Right ventricle myocardium superior (tissue), 1 donor: ENCODE measurements around the gene RAD51D. TPM values are rescaled to one million over a fixed set of nuclear protein-coding genes. Genes with fewer than 3 reads are reported as not detected.

Source experiments
- ATAC-seq: fragments of 200-7000 bp; cut with Tn5 transposase; one replicate; pipeline ENCODE4 v1.9.1; 2020; ENCODE audit warnings: mild to moderate bottlenecking; ENCODE audit not compliant: poor library complexity
- DNase-seq: peaks from one replicate; pipeline ENCODE4 v3.0.0-alpha.2; 2020
- intact Hi-C: fragments of 100-400 bp; cut with DNase I; formaldehyde crosslinking; loops from one replicate; pipeline ENCODE4 v1.11.2; 2022
- total RNA-seq: library from RNA; stranded (reverse); fragmentation: NEBNext Ultra II Directional; extraction: Animal tissue kit (Norgen Biotek cat#: 25700); gene quantifications from one replicate; pipeline ENCODE4 v1.2.1, GENCODE V29; 2021
- donor health status: DM: no; HTN: yes; CAD: no; lungs with severe emphysema.

The RAD51D gene
- total RNA-seq, 1 donor from 2014 or later = 4.4 TPM

GRCh38 chr17:35079547-35080423 is 39.9 kb downstream of the RAD51D start:
- no peak for DNase-seq
- no peak for ATAC-seq
- intact Hi-C loops = no loop called here

DNA sequence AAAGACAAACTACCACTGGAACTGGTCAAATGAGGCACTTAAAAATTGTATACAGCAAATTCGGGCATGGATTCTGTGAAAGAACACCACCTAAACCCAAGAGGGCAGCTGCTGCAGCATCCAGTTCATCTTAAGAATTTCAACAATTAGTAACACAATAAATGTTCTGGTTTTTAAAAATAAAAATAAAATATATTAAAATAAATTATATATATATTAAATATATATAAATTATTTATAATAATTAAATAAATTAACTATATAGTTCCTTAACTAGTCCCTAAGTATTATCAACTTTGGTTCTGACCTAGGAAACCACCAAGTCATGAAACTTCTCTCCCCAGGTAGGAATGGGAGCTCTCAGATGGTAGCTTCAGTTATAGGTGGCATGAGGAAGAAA is 42.8 kb downstream of the RAD51D start:
- no peak for ATAC-seq

GRCh38 chr17:35074711-35075707 is 44.7 kb downstream of the RAD51D start:
- DNase-seq = no peak
- ATAC-seq = no peak
- intact Hi-C loops = no loop called here

More for the DNA sequence above, 42.8 kb downstream of the RAD51D start:
- DNase-seq = no peak
- intact Hi-C loops = no loop called here

DNA sequence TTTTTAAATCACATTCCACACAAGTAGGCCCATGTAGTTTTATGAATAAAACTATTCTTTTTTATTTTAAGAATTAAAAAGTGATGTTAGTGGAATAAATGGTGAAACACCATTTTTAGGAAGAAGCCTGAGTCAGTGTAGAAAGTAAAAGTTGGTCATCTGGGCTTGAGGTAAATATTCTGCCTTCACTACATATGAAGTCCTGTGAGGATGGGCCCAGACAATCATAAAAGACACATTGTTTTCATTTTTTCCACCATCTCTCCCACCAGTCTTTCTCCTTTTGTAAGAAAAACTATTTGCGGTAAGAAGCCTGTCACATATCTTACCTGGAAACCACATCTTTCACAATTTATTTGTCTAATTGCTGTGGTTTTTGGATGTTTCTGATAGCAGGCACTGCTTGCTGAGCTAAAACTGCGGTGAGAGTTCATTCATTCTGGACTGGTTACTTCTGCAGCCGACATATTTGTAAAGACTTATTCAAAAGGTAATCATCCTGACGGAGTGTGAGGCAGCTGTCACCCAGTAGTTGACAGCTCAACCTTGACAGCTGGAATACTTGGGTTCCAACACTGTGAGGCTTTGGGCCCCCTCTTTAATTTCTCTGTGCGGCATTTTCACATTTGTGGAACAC is 45.6 kb downstream of the RAD51D start:
- intact Hi-C loops = no loop called here
- no peak for ATAC-seq
- DNase-seq = no peak

- DNase-seq = no peak
- ATAC-seq = no peak
- intact Hi-C loops = no loop called here
Measured at GRCh38 chr17:35073183-35073790, 46.4 kb downstream of the RAD51D start.

DNA sequence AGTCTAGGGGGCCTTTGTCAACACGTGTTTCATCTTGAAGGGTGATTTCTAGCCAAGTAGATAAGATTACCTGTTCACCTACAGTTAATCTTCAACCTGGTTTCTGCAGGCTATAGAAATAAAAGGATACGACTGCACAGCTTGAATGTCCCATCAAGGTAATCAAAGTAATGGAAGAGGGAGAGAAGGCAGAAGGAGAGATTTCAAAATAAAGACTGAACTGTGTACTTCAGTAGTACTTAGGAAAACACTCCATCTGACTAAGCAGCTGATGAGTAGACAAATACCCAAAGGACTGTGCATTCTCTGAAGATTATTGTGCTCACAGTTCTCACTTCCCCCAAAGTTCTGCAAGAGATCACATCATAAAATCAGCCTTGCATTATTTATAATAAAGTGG is 50.3 kb downstream of the RAD51D start:
- no peak for ATAC-seq
- no peak for DNase-seq
- intact Hi-C loops = no loop called here

- no peak for ATAC-seq
- no peak for DNase-seq
Measured at GRCh38 chr17:35068249-35068648, 51.4 kb downstream of the RAD51D start.

DNA sequence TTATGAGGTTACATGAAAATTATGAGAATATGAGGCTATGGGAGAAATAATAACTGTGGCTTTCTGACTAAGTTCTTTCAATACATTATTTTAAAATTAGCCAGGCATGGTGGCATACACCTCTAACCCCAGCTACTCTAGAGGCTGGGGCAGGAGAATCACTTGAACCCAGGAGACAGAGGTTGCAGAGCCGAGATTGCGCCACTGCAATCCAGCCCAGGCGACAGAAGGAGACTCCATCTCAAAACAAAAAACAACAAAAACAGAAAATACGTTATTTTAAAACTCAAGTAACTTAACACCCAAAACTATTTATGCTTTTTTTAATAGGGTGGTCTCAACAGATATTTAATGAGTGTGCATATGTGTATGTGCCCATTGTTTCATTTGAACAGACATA is 53.8 kb downstream of the RAD51D start:
- DNase-seq = no peak
- ATAC-seq = no peak
- intact Hi-C loops = no loop called here

More at GRCh38 chr17:35068249-35068648, 51.4 kb downstream of the RAD51D start:
- intact Hi-C loops = no loop called here

DNA sequence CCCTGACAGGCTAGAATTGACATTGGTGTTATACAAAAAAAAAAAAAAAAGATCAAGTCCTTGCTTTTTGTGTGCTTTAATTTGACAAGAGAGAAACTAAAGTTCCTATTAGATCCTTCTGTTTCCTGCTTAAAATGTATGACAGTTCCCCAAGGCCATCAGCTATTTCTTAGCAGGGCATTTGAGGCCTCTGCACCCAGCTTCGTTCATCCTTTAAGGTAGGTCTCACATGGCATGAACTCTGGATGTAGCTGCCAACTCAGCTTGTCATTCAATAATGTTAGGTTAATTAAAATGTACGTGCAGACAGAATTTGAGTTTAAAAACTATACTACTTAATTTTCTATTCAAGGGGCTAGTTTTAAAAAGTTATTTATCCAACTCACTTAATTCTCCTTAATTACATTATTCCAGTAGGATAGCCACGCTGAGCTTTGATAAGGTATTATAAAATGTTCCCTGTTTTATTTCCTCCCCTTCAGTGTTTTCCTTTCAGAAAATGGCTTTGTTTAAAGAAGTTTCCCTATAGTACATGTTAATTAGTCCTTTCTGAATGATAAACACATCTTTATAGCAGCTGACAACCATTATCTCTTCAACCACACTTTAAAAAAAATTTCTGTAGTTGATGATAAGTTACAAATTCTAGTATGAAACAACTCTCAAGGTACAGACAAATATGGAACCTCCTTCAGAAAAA is 55.0 kb downstream of the RAD51D start:
- no peak for ATAC-seq
- DNase-seq = no peak
- intact Hi-C loops = no loop called here

DNA sequence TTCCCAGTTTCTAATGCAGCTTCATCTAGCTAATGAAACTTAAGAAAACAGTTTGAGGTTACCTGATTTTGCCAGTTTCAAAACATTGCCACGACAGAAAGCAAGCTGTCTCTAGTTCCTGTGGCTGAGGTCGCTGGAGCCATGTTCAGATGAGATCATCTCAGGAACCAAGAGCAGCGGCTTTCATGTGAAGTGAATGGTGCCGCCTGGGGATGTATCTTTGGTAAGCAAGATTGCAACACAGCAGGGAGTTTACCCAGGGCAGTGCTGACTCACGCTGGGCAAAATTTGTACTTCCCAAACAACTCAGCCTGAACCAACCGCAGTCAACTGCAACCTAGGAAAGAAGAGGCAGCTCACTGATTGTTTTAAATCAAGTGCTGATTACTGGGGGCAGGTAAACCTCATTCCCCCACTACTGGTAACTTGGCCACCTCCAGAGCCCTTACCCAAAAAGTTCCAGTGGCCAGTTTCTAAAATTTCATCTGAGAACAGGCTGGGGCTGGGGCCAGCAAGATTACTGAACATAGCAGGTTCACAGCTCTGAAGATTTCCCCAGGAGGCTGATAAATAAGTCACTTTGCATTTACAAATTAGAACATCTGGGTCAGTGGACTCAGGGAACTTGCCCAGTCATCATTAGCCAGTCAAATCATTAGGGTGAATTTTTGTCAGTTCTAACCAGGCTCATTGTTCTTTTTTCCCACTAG is 56.0 kb downstream of the RAD51D start, which contains the start of gene RFFL:
Gene RFFL, minus strand, starts transcription at position 194 of the 710 bp plus-strand sequence. CDS start 37,154 bp downstream, outside the sequence.
- intact Hi-C loops = no loop called here
- ATAC-seq (peak; percentile 99), DNase-seq (peak; percentile 85)

- ATAC-seq (no peak), DNase-seq (no peak)
- intact Hi-C loops = no loop called here
Measured at GRCh38 chr17:35062308-35062707, 57.4 kb downstream of the RAD51D start.

DNA sequence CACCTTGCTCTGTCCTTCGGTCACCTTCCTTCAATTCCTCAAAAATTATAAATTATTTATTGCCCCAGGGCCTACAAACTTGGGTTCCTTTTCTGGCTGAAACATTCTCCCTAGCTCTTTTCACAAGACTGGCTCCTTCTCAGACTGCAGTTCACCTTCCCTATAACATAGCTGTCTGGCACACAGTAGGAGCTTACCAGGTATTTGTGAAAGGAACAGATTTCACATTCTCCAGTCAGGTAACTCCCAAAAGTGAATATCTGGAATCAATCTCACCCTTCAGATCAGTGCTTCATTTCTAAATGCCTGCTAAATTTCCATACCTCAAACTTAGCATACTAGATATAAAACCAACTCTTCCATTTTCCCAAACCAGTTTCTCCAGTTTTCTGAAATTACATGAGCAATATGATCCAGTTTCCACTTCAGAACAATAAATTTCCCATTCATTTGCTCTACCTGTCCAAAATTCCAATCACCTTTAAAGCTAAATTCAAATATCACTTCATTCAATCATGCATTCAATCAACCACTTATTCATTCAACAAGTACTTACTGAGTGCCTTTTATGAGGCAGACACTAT is 62.2 kb downstream of the RAD51D start:
- ATAC-seq (no peak), DNase-seq (no peak)
- intact Hi-C loops = no loop called here

DNA sequence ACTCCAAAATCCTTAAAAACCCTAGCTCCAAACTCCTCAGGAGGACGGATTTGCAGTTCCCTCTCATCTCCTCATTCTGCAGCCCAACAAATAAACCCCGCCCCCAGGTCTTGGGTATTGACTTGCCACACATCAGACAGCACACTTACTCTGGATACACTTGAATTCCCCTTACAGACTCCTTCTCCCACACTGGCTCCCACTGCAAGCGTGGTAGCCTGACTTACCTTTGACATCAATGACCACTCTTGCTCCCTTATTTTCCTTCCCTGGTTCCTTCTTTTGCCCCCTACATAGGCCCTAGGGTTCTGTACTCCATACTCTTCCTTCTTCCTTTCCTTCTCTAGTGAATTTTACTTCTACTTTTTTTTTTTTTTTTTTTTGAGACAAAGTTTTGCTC is 63.6 kb downstream of the RAD51D start:
- no peak for DNase-seq
- intact Hi-C loops = no loop called here
- ATAC-seq = no peak

GRCh38 chr17:35053204-35053603 is 66.5 kb downstream of the RAD51D start:
- intact Hi-C loops = no loop called here
- no peak for ATAC-seq
- DNase-seq = no peak

- no peak for DNase-seq
- intact Hi-C loops = no loop called here
- ATAC-seq = no peak
Measured at GRCh38 chr17:35052780-35053179, 66.9 kb downstream of the RAD51D start.

DNA sequence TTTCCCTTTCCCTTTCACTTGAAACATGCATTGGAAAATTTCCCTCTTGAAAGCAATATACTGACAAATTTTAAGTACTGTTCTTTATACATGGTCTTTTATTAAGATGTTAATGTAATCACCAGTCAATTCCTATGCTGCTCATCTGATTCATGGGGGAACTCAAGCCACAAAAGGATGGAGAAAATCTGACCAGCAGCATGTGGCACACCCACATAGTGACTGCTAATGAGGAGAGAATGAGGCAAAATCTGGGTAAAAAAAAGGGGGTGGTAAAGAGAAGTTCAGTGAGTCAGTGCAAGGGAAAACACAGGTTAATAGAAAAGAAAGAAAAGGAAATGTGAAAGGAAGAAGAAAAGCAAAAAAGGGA is 67.4 kb downstream of the RAD51D start:
- ATAC-seq (no peak), DNase-seq (no peak)
- intact Hi-C loops = no loop called here

- DNase-seq (no peak), ATAC-seq (peak; percentile 29)
- intact Hi-C loops = no loop called here
Measured at GRCh38 chr17:35051579-35052240, 68.0 kb downstream of the RAD51D start.
